ENCODE results near the gene COTL1.

The COTL1 gene

GRCh38 chr16:84613408-84614072 lies 4.3 kb downstream of the COTL1 start:
- DNase-seq: no peak

DNA sequence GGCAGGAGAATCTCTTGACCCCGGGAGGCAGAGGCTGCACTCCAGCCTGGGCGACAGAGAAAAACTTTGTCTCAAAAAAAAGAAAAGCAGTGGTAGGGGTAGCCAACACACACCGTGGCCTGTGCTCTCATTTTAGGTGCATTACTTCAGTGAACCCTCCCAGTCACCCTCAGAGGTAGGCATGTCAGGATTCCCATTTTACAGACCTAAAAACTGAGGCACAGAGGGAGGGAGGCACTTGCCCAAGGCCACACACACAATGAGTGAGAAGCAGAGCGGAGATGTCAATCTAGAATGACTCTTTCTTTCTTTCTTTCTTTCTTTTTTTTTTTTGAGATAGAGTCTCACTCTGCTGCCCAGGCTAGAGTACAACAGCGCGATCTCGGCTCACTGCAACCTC lies 5.2 kb downstream of the COTL1 start:
- no peak for DNase-seq

DNA sequence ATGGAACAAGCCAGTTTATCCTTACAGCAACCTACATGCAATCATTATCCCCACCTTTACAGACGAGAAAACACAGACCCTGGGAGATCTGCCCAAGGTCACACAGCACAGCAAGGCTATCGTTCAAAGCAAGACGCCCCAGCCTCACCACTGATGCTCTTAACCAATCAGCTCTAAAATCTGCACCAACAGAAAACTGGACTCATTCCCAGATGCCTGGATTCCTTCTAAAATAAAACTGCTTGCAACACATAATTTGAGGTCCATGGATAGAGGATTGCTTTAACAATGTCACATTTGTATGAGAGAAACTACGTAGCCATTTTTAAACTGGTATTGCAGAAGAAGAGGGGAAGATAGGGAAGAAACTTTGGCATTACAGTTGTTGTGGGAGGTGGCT lies 6.8 kb downstream of the COTL1 start:
- no peak for DNase-seq

- no peak for DNase-seq
Observed at GRCh38 chr16:84610376-84610775, 7.5 kb downstream of the COTL1 start.

DNA sequence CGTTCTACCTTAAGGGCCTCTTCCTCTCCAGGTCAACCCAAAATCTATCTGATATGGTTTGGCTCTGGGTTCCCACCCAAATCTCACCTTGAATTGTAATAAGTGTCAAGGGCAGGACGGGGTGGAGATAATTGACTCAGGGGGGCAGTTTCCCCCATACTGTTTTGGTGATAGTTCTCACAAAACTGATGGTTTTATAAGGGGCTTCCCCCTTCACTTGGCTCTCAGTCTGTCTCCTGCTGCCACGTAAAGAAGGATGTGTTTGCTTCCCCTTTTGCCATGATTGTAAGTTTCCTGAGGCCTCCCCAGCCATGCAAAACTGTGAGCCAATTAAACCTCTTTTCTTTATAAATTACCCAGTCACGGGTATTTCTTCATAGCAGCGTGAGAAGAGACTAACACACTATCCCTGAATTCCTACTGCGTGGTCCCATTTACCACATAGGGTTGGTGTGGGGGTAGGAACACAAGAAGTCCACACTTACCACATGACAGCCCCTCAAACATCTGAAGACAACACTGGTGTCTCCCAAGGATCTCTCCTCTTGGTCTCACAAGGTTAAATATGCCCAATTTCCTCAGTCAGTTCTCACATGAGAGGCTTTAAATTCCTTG lies 8.2 kb downstream of the COTL1 start:
- DNase-seq: no peak

DNA sequence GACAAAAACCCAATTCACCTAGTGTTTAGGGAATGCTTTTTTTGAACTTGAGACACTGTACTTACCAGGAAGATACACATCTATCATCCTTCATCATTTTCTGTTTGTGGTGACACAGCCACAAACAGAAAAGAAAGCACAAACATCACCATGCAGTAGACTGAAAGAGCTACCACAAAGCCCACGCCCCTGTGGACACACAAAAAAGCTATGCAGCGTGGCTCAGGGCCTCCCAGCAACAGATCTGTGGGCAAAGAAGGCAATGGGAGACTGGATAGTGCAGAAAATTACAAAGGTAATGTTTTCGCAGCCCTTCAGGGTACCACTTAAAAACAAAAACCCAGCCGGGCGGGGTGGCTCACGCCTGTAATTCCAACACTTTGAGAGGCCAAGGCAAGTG lies 9.6 kb downstream of the COTL1 start:
- no peak for DNase-seq

- no peak for DNase-seq
Observed at GRCh38 chr16:84607694-84608093, 10.2 kb downstream of the COTL1 start.

- no peak for DNase-seq
Observed at GRCh38 chr16:84607061-84607460, 10.8 kb downstream of the COTL1 start.

DNA sequence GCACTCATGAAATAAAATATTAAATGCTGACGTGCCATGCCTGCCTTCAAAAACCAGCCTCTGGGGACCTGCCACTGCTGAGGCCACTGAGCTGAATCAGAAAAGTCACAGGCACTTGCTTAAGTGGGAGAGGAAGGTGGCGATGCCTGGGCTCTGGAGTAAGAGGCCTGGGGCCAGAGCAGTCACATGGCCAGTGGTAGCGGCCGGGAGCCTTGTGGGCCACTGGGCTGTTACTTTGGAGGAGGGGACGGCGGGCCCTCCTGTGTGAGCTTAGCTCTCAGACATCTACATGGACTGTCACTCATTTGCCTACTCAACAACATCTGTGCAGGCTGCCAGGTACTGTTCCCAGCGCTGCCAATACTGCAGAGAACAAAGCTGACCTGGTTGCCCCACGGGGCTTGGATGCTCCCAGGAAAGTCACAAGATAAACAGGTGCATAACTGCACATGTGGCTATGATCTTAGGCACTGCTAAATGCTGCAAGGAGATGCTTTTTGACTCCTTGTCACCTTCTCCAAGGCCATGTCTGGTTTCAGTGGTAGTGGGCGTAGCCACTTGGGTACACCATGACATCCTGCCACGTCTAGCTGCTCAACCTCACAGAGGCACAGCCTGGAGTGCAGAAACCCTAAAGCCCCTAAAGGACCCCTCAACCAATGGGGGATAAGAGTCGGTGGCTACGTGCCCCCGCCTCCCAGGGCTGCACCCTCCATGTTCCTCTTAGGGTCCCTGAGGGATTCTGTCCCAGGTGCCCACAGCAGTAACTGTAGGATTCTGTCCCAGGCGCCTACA lies 11.6 kb downstream of the COTL1 start:
- no peak for DNase-seq

GRCh38 chr16:84605339-84605848 lies 12.5 kb downstream of the COTL1 start:
- DNase-seq: no peak

- DNase-seq: no peak
Observed at GRCh38 chr16:84604477-84605013, 13.3 kb downstream of the COTL1 start.

- DNase-seq: no peak
Observed at GRCh38 chr16:84603940-84604339, 13.9 kb downstream of the COTL1 start.

DNA sequence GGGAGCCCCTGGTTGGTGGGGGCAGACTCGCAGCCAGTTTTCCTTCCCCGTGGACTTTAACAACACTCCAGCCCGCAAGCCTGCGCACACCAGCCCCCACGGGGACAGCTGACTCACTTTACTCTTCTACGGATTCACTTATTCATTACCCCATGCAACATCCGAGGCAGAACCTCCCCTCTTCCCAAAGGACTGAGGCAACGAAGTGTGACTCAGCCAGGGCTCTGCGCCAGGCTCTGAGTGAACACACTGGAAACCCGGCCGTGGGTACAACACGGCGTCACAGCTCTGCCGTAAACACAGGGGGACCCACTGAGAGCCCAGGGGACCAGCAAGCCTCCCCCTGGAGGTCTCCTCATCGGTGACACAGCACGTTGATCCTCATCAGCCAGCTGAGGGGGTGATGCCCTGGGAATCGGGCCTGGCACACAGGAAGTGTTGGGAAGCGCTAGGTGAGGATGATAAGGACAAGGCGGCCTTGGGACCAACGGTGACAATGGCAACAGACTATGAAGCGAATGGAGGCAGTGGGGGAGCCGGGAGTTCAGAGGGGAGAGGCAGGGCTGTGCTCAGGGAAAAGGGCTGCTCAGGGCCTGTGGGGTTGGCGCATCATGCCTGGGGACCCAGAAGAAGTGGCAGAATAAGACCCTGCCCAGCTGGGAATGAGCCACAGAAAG lies 14.6 kb downstream of the COTL1 start:
- DNase-seq: peak; percentile 29

GRCh38 chr16:84600343-84601229 lies 17.3 kb downstream of the COTL1 start:
- no peak for DNase-seq

- peak; percentile 36 for DNase-seq
Observed at GRCh38 chr16:84599521-84600202, 18.2 kb downstream of the COTL1 start.

DNA sequence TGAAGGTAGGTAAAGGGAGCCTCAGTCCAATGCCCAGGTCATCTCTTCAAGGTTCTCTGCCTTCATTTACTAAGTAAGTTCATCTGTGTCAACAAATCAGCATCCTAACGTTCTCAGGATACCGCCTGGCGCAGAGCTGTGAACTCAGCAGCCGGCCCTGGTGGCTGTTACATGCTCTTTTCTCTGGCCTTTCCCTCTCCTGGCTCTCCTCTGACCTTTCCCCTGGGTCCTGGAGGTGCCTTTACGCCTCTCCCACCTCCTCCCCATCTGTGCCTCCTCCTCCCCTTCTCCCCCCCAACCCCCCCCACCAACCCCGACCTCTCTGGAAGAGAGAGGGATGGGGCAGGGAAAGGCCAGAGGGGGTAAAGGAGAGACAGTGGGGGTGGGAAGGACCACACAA lies 19.5 kb downstream of the COTL1 start:
- DNase-seq: no peak

GRCh38 chr16:84597931-84598351 lies 19.9 kb downstream of the COTL1 start:
- DNase-seq: no peak

- no peak for DNase-seq
Observed at GRCh38 chr16:84597528-84597896, 20.4 kb downstream of the COTL1 start.

DNA sequence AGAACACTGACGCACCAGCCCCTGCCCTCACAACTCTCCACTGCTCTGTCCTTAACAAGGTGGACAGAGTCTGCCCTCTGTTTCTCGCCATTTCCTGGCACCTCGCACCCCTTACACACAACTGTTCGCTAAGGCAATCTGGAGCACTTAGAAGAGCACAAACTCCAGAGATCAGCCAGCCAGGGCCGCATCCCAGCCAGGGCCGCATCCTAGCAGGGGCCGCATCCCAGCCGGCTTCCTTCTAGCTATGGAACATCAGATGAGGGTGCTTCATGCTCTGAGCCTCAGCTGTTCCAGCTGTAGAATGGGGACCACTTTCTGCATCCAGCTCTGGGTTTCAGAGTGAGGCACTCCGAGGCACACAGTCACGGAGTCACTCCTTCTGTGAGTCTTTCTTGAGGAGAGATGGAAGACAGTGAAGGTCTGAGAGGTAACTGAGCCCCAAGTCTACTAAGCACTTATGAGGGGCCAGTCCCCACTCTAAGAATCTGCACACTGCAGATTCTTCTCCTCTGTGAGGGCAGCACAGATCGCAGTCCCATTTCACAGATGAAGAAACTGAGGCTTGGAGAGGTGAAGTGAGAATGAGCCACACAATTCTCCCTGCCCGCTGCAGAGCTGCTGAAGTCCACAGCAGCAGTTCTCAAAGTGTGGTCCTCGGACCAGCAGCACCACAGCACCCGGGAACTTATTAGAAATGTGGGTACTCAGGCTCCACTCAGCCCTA lies 20.9 kb downstream of the COTL1 start:
- DNase-seq: no peak

- no peak for DNase-seq
Observed at GRCh38 chr16:84596161-84596560, 21.7 kb downstream of the COTL1 start.

GRCh38 chr16:84595052-84595481 lies 22.8 kb downstream of the COTL1 start:
- DNase-seq: no peak
